GM12878 (cell line): Measurements from ENCODE around the gene GPC6. TPM values are rescaled to one million over a fixed set of nuclear protein-coding genes. Genes with fewer than 3 reads are reported as not detected.

Source experiments
- ATF3 ChIP-seq: IDR thresholded peaks from 2 replicates; pipeline ENCODE4 v1.6.1; 2011; ENCODE audit warnings: low read depth, mild to moderate bottlenecking, low read length, moderate library complexity, borderline replicate concordance; ENCODE audit errors: extremely low read depth
- CUX1 ChIP-seq: IDR thresholded peaks from 2 replicates; pipeline ENCODE4 v1.6.1; 2012; ENCODE audit warnings: improper control_type of control experiment, low read depth, low read length; ENCODE audit not compliant: insufficient replicate concordance
- ELK1 ChIP-seq: IDR thresholded peaks from 2 replicates; pipeline ENCODE4 v1.6.1; 2012; ENCODE audit warnings: low read depth, low read length, improper control_type of control experiment
- SUPT20H ChIP-seq: IDR thresholded peaks from 2 replicates; pipeline ENCODE4 v1.6.1; 2011; ENCODE audit warnings: low read depth, mild to moderate bottlenecking, low read length, moderate library complexity, borderline replicate concordance; ENCODE audit not compliant: control insufficient read depth
- SUZ12 ChIP-seq: fragments of 200-600 bp; sonication (generic); IDR thresholded peaks from one replicate; pipeline ENCODE4 v1.6.1; 2018; ENCODE audit warnings: antibody characterized with exemption, mild to moderate bottlenecking; ENCODE audit not compliant: unreplicated experiment
- USF2 ChIP-seq: IDR thresholded peaks from 2 replicates; pipeline ENCODE4 v1.6.1; 2011; ENCODE audit warnings: low read depth, low read length, improper control_type of control experiment, borderline replicate concordance
- polyA plus RNA-seq, 11 experiments: library from polyadenylated mRNA; depleted of rRNA in 4 of 11; unstranded in 6 of 11; stranded (reverse) in 5 of 11; fragments of >200 nt; fragmentation: Nextera tagmentation in 4 of 11; fragmentation: Illumina TruSeq in 1 of 11; extraction: Ambion mirVana in 4 of 11; extraction: Trizol in 1 of 11; gene quantifications; 1 replicate in 1 of 11; 2 replicates in 10 of 11; pipeline versions ENCODE4 v1.2.1 to v1.2.3, GENCODE V29; 2011 to 2016; ENCODE audit warnings: inconsistent platforms in 2 of 11, missing spikeins in 2 of 11, low read depth in 1 of 11
- total RNA-seq, 4 experiments: library from RNA; depleted of rRNA in 3 of 4; stranded (reverse); fragments of >200 nt in 3 of 4; fragmentation: Illumina TruSeq in 1 of 4; extraction: Trizol in 1 of 4; gene quantifications; 2 replicates each; pipeline versions ENCODE4 v1.2.1 to v1.2.3, GENCODE V29; 2013 to 2021

The GPC6 gene
- total and polyA plus RNA-seq, 10 of the 15 experiments (the other 5 are each of a cell fraction or from before 2014, with no cell fraction given): 0.03 to 0.04 (median 0.03) TPM; not detected in 7

GRCh38 chr13:93244141-93244917 lies 17.7 kb downstream of the GPC6 start (continued):
- no peak for TF ChIP-seq SUZ12
- no peak for TF ChIP-seq ATF3
- TF ChIP-seq ELK1: no peak
- TF ChIP-seq CUX1: no peak
- no peak for TF ChIP-seq SUPT20H
- TF ChIP-seq USF2: no peak
- TF ChIP-seq, all 136 proteins: peak for 0
